Activated T-cell treated with anti-CD3 and anti-CD28 coated beads for 24 hours (primary cell): ENCODE data around the gene RSPO4.

ENCODE experiments used
- DNase-seq: peaks from one replicate; pipeline ENCODE4 v3.0.0-alpha.2; 2020; ENCODE audit warnings: low read depth

The RSPO4 gene

GRCh38 chr20:967796-968742 lies 34.0 kb downstream of the RSPO4 start:
- DNase-seq: no peak

GRCh38 chr20:965956-966355 lies 36.2 kb downstream of the RSPO4 start:
- no peak for DNase-seq

- DNase-seq: no peak
Observed at GRCh38 chr20:963795-964194, 38.3 kb downstream of the RSPO4 start.

GRCh38 chr20:962683-963082 lies 39.4 kb downstream of the RSPO4 start:
- no peak for DNase-seq

GRCh38 chr20:962223-962622 lies 39.9 kb downstream of the RSPO4 start:
- no peak for DNase-seq

GRCh38 chr20:961768-962167 lies 40.3 kb downstream of the RSPO4 start:
- DNase-seq: no peak

- no peak for DNase-seq
Observed at GRCh38 chr20:959996-960615, 42.0 kb downstream of the RSPO4 start.

- DNase-seq: no peak
Observed at GRCh38 chr20:958936-959815, 42.9 kb downstream of the RSPO4 start.

- DNase-seq: no peak
Observed at GRCh38 chr20:957544-957943, 44.6 kb downstream of the RSPO4 start.

GRCh38 chr20:956330-956951 lies 45.7 kb downstream of the RSPO4 start:
- peak; percentile 66 for DNase-seq

- no peak for DNase-seq
Observed at GRCh38 chr20:955656-956055, 46.5 kb downstream of the RSPO4 start.

GRCh38 chr20:955111-955510 lies 47.0 kb downstream of the RSPO4 start:
- DNase-seq: no peak

GRCh38 chr20:953742-954141 lies 48.4 kb downstream of the RSPO4 start:
- no peak for DNase-seq

- DNase-seq: no peak
Observed at GRCh38 chr20:952196-952795, 49.8 kb downstream of the RSPO4 start.

GRCh38 chr20:951384-952169 lies 50.5 kb downstream of the RSPO4 start:
- DNase-seq: no peak

GRCh38 chr20:949717-950116 lies 52.4 kb downstream of the RSPO4 start:
- no peak for DNase-seq

- no peak for DNase-seq
Observed at GRCh38 chr20:946826-947225, 55.3 kb downstream of the RSPO4 start.

- DNase-seq: no peak
Observed at GRCh38 chr20:945841-946240, 56.3 kb downstream of the RSPO4 start.

GRCh38 chr20:944774-945410 lies 57.2 kb downstream of the RSPO4 start:
- DNase-seq: no peak

GRCh38 chr20:944148-944547 lies 58.0 kb downstream of the RSPO4 start:
- DNase-seq: no peak
